HG03135 (cell line): ENCODE results near the gene ANAPC1.
"Not testable (repeated sequence)": the region's sequence is repeated elsewhere in the genome, so short reads cannot be mapped to it uniquely, and the experiment has no call there.

ENCODE experiments used
- ATAC-seq: cut with Tn5 transposase; IDR thresholded peaks from one replicate; pipeline ENCODE4 v1.9.1; 2021; ENCODE audit warnings: mild to moderate bottlenecking, moderate library complexity; ENCODE audit not compliant: unreplicated experiment

Gene ANAPC1

DNA sequence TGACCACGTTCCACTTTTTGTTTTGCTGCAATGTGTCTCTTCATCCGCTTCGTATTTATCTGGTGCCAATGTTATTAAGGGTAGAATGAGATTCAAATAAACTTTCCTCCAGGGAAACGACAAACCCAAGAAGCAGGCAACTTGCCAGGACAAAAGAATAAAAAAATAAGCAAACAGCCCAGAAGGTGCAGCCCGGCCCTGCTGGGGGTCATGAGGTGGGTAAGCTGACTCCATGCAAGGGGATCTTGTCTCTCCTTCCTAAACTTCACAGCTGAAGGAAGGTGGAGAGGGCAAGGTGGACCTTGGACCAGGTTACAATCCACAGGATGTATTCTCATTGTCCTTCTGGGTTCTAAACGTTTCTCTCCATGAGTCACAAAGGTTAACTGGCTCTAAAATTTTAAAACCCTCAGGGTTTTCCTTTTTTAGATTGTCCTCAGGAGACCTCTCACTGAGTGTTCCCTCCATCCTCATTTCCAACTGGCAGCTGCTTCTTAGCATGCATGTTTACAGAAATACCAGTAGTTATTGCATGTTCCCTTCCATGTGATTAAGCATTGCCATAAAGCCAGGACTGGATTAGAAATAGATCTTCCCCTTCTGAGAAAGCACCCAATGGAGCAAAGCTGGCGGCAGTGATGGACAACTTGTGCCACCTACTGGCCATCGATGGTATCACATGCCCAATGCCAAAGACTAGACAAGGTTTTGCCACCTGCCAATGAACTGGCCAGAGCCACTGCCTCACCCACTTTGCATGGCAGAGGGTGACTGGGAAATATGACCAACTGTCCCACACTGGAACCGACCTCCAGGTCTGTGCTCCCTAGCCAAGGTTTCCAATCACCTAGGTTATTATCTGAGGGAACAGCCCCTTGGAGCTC, 147.9 kb downstream of the ANAPC1 start:
- not testable (repeated sequence) for ATAC-seq

DNA sequence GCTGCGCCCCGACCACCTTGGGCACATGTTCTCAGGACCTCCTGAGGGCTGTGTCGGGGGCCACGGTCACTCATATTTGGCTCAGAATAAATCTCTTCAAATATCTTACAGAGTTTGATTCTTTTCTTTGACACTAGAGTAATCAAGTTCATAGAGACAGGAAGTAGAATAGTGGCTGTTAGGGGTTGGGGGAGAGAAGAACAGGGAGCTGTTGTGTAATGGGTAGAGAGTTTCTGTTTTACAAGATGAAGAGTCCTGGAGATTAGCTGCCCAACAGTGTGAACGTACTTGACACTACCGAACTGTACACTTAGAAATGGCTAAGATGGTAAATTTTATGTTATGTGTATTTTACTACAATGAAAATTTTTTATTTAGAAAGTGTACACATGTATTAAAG, 148.6 kb downstream of the ANAPC1 start:
- ATAC-seq = not testable (repeated sequence)

DNA sequence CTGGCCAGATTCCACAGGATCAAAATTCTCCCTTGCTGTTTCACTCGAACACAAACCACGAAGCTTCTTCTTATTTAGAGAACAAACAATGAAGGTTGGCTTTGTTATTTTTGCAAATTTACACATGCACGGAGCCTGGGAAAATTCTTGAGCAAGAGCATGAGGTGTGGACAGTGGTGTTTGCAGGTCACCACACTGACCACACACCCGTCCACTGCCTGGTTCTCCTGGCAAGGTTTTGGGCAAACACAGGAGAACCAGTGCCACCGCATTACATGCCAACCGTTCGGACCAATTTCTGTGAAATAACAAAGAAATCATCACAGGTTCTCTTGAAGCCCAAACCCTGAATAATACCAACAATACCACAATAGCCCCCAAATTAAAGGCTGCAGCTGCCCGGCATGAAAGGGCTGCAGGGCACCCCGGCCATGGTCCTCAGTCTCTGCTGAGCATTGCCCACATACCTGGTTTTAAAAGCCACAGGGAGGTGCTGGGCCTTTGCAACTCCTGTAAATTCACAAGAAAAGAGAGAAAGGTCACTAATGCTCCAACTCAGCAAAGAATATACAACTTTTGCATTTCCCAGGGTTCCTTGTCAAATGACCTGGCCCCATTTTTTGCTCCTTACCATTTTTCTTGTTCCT, 154.1 kb downstream of the ANAPC1 start:
- ATAC-seq = not testable (repeated sequence)

DNA sequence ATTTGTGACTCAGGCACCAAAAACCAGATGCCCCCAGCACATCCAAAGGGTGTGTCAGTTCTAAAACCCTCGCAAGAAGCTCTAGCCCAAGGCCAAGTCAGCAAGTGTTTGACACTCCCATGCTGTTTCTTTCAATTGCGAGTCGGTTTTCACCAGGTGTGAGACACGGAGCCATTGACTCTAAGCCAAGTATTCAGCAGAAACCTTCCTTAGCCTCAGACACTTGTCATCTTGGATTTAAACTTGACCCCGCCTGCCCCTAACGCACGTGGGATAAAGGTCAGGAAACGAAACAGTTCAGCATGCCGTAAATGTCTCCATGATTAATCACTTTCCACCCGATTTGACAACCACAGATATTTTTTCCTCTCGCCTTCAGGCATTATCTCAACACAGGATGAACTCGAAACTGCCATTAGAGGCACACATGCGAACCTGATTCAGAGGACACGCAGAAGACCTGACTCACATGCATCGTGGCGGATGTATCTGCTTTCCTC, 156.3 kb downstream of the ANAPC1 start:
- ATAC-seq = not testable (repeated sequence)

DNA sequence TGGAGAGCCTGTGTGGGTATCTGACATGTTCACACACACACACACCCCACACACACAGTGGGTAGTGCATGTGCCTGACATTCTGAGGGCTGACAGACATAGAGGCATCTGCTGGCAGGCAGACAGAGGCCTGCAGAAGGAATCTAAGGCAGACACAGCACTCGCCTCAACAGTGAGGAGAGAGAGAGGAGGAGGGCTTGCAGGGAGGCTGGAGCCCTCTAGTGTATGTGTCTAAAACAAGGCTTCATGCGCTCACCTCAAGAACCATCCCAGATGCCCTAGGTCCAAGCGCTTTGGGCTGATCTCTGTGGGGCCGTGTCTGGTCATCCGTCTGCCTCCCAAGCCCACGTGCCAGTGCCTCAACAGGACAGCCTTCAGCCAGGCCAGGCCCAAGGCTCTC, 158.3 kb downstream of the ANAPC1 start:
- not testable (repeated sequence) for ATAC-seq

DNA sequence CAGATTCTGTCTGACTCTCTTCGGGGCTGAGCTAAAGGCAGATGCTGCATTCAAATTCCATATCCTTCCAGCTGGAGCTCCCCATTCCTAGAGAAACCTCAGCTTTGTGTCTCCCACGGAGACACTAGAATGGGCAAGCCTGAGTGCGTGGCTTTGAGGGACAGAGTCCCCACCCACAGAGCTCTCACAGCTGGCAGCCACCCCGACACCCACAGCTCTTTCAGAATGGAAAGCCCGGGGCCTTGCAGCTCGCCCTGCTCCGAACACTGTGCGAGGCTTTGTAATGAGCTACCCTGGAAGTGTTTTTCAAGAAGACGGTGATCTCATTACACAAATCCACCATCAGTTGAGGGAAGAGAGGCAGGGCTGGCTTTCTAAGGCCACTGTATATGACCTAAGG, 164.4 kb downstream of the ANAPC1 start:
- ATAC-seq = not testable (repeated sequence)
